GM18520 (cell line): ENCODE data around the gene CDH4.

Experiments used
- ATAC-seq: cut with Tn5 transposase; IDR thresholded peaks from one replicate; pipeline ENCODE4 v1.9.1; 2021; ENCODE audit not compliant: unreplicated experiment

Gene CDH4

GRCh38 chr20:61737812-61738443 lies 485.9 kb downstream of the CDH4 start:
- ATAC-seq = no peak

- ATAC-seq = no peak
These were observed 486.6 kb downstream of the CDH4 start for GRCh38 chr20:61738601-61739069.

GRCh38 chr20:61739086-61739831 lies 487.2 kb downstream of the CDH4 start:
- no peak for ATAC-seq

DNA sequence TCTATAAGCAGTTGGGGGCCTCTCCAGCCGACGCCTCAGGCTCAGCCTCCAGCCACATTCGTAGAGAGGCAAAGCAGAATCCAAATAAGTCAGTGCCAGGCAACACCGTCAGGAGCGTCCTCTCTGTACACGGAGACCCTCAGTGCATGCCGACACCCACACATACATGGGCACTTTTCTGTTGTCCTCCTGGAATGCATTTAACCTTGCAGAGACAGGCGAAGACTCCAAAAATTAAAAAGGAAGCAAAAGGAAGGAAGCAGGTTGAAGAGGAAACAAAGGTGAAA lies 487.7 kb downstream of the CDH4 start:
- ATAC-seq = no peak

DNA sequence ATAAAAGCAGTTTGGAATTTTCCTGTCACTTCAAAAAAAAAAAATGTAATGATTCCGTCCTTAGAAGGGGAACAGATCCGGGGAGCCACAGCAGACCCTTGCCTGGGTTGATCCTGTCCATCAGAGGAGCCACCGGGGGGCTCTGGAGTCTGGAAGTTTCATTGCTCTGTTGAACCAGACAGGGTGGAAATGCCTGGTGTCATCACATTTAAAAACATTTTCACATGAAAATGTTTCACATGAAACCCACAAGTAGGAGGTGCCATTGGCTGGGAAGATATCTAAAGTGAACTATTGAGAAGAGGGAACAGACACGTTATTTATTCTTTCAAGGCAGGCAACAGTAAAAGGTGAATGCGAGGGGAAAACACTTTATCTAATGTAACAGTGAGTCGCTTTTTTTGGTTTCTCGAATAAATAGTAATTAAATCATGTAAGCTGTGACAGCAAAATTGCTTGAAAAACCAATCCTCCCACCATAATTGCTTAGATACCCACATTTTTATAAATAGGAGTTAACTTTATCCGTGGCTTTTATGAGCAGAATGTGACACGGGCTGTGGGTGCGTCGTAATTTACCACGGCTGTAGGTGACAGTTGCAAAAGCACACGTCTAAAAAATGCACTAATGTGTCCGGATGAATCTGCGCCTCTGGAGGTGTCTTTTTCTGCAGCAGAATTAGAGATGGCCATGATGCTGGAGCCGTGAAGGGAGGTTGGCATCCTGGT lies 490.2 kb downstream of the CDH4 start:
- ATAC-seq = no peak

DNA sequence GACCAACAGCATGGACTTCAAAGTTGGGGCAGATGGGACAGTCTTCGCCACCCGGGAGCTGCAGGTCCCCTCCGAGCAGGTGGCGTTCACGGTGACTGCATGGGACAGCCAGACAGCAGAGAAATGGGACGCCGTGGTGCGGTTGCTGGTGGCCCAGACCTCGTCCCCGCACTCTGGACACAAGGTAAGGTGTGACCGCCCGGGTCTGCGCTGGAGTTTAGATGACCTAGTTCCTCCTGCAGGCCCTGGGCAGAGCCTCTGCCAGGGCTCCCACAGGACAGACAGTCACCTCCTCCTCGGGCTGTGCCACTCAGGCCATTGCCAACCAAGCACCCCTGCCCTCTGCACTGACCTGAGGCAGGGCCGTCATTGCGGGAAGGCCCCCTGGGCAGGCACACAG lies 491.5 kb downstream of the CDH4 start:
- no peak for ATAC-seq

- ATAC-seq = no peak
These were observed 492.8 kb downstream of the CDH4 start for GRCh38 chr20:61744691-61745396.

DNA sequence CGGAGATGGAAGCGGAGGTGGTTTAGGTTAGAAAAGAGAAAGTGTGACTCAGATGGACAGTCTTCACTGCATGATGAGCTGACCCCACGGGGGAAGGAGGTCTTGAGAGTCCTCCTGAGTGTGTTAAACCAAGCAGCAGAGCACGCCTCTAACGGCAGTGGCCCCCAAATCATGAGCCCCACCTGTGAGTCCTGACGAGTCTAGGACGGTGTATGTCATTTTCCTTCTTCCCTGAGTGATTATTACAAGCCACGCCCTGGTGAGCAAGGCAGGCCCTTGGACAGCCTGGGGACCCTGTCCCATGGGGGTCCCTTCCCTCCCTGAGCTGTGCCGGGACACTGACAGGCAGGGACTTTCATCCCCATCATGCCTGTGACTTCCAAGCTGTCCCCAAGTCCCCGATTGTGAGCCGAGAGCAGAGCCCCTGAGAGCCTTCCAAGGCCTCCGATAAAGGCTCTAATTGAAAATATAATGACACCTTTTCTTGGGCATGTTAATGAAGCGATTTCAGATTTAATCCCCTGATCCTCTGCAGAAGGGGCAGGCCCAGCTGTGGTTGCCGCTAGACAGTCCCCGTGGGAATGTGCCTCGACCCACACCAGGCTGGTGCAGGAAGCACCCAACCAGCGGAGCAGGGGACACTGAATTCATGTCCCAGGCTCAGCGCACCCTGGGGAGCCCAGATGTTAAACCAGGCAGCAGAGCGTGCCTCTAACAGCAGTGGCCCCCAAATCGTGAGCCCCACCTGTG lies 493.5 kb downstream of the CDH4 start:
- ATAC-seq = no peak

GRCh38 chr20:61746147-61746646 lies 494.1 kb downstream of the CDH4 start:
- no peak for ATAC-seq

DNA sequence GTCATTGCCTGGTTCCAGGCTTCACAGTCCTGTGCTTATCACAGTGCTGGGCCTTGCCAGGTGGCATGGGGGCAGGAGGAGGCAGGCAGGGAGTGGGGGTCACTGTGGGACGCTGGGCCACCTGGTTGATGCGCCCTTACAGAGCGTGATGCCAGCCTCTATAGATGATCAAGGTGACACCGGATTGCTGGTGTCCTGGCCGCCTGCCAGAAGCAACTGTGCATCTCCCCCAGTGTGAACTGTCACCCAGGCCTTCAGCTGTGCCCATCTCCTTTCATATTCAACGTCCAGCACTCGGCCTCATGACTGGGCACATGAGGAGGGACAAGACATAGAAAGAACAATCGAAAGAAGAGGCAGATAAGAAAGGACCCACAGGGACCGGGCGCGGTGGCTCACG lies 494.7 kb downstream of the CDH4 start:
- no peak for ATAC-seq

- no peak for ATAC-seq
These were observed 496.3 kb downstream of the CDH4 start for GRCh38 chr20:61748376-61748775.

- ATAC-seq = no peak
These were observed 497.5 kb downstream of the CDH4 start for GRCh38 chr20:61749406-61750075.

DNA sequence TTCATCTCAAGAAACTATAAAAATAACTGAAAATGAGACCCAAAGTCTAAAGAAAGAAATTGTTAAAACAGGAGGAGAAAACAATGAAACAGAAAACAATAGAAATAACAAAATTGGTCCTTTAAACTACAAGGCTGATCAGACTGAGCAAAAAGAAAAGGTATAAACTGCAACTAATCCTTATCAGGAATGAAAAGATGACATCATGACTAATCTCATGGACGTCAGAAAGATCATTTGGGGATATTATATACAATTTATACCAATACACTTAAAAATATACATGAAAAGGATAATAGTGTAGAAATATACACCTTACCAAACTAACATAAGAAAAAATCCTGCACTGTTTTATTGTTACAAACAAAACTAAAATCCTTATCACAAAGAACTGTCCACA lies 498.0 kb downstream of the CDH4 start:
- ATAC-seq = no peak

DNA sequence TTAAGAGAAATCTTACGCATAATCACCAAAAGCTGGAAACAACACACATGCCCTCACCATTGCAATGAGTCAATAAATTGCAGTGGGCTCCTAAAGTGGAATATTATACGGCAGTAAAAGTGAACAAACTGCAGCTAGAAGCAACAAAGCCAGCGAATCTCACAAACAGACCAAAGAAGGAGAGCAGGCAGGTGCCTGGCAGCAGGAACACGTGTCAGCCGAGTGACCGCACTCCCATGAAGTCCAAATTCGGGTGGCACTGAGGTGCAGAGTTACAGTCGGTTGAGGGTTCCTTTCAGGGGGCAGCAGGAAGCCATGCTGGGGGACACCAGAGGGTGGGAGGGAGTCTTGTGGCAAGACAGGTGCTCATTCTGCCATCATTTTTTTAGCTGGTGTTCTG lies 500.5 kb downstream of the CDH4 start:
- ATAC-seq = no peak

GRCh38 chr20:61753316-61753942 lies 501.4 kb downstream of the CDH4 start:
- ATAC-seq = no peak

- ATAC-seq = no peak
These were observed 502.2 kb downstream of the CDH4 start for GRCh38 chr20:61753987-61754956.

GRCh38 chr20:61754976-61755778 lies 503.1 kb downstream of the CDH4 start:
- no peak for ATAC-seq
